Measurements from ENCODE around the gene HS1BP3.

HS1BP3 gene

GRCh38 chr2:20663196-20664070, 12.5 kb upstream of the HS1BP3 start:
- no peak for DNase-seq

GRCh38 chr2:20662308-20662937, 11.5 kb upstream of the HS1BP3 start:
- no peak for DNase-seq

- peak; percentile 67 for DNase-seq
Measured at GRCh38 chr2:20661421-20662307, 10.8 kb upstream of the HS1BP3 start.

GRCh38 chr2:20660506-20661420, 9.9 kb upstream of the HS1BP3 start:
- peak; percentile 70 for DNase-seq

GRCh38 chr2:20657522-20658235, 6.8 kb upstream of the HS1BP3 start:
- DNase-seq: no peak

GRCh38 chr2:20656561-20656960, 5.7 kb upstream of the HS1BP3 start:
- no peak for DNase-seq

- DNase-seq: peak; percentile 16
Measured at GRCh38 chr2:20654535-20654813, 3.6 kb upstream of the HS1BP3 start.

- DNase-seq: peak; percentile 72
Measured at GRCh38 chr2:20653695-20654534, 3.0 kb upstream of the HS1BP3 start.

GRCh38 chr2:20652673-20653575, 2.0 kb upstream of the HS1BP3 start:
- no peak for DNase-seq

GRCh38 chr2:20652141-20652540, 1.2 kb upstream of the HS1BP3 start:
- DNase-seq: no peak

GRCh38 chr2:20651731-20652099, 817 bp upstream of the HS1BP3 start:
- no peak for DNase-seq

- DNase-seq: peak; percentile 26
Measured at GRCh38 chr2:20650393-20650876, 463 bp downstream of the HS1BP3 start.

GRCh38 chr2:20649976-20650375, 922 bp downstream of the HS1BP3 start:
- DNase-seq: no peak

- peak; percentile 43 for DNase-seq
Measured at GRCh38 chr2:20649576-20649975, 1.3 kb downstream of the HS1BP3 start.

- DNase-seq: no peak
Measured at GRCh38 chr2:20648831-20649230, 2.1 kb downstream of the HS1BP3 start.

GRCh38 chr2:20648206-20648605, 2.7 kb downstream of the HS1BP3 start:
- DNase-seq: no peak

- DNase-seq: no peak
Measured at GRCh38 chr2:20647738-20648137, 3.2 kb downstream of the HS1BP3 start.

GRCh38 chr2:20647211-20647610, 3.7 kb downstream of the HS1BP3 start:
- no peak for DNase-seq

- no peak for DNase-seq
Measured at GRCh38 chr2:20646446-20646845, 4.5 kb downstream of the HS1BP3 start.

- no peak for DNase-seq
Measured at GRCh38 chr2:20645761-20646160, 5.1 kb downstream of the HS1BP3 start.
